K562 (cell line): ENCODE measurements around the gene BCL3. TPM values are rescaled to one million over a fixed set of nuclear protein-coding genes. Genes with fewer than 3 reads are reported as not detected.

Experiments used
- ATAC-seq: fragments of 200-7000 bp; cut with Tn5 transposase; 3 replicates; pipeline ENCODE4 v1.9.1; 2020; ENCODE audit warnings: moderate library complexity
- BruUV-seq: library from RNA; stranded (reverse); fragments of 400-500 nt; replicated peaks from 2 replicates; lab custom pipeline; 2021; lab: Mats Ljungman, UMichigan
- CTCF ChIA-PET: fragments of 300-600 bp; formaldehyde crosslinking; extraction: SDS; loops from one replicate; lab custom pipeline; 2021; ENCODE audit warnings: low intra/inter-chr PET ratio; lab: Yijun Ruan, JAX
- POLR2A ChIA-PET: fragments of 300-600, 350-650 bp; sonication (Branson Sonifier 250); formaldehyde crosslinking; extraction: SDS; loops from one replicate; lab custom pipeline; 2021; ENCODE audit warnings: antibody characterized with exemption, inconsistent platforms; lab: Yijun Ruan, JAX
- DNase-seq, 4 experiments: peaks; one replicate each; pipeline versions ENCODE4 v3.0.0 to v3.0.0-alpha.2; 2011 to 2018; ENCODE audit warnings: low spot score in 3 of 4, mixed read lengths in 3 of 4; ENCODE audit errors: extremely low read depth in 1 of 4
- FAIRE-seq: peaks from 2 replicates; lab custom pipeline; 2011; peaks lifted over from hg19 to GRCh38; lab: Jason Lieb, UNC
- H2AFZ ChIP-seq: 2 replicates; pipeline ENCODE4 v1.6.0; 2011; ENCODE audit warnings: low read depth, low read length, control low read depth, inconsistent platforms
- H3K27ac ChIP-seq: fragments of 200-600 bp; 3 replicates; pipeline ENCODE4 v1.8.0; 2011; ENCODE audit warnings: low read depth, mild to moderate bottlenecking, control low read depth, inconsistent platforms, low read length, moderate library complexity, mixed read lengths; ENCODE audit errors: extremely low read depth
- H3K27me3 ChIP-seq, 2 experiments: fragments of 300-600 bp in 1 of 2; 2 replicates in 1 of 2; 3 replicates in 1 of 2; pipeline versions ENCODE4 v1.6.0 to v1.8.0; 2011; ENCODE audit warnings: inconsistent platforms in 2 of 2, low read length in 2 of 2, mild to moderate bottlenecking in 1 of 2, mixed read lengths in 1 of 2, moderate library complexity in 1 of 2; ENCODE audit not compliant: control insufficient read depth in 2 of 2, insufficient read depth in 2 of 2
- H3K36me3 ChIP-seq: fragments of 300-600 bp; 3 replicates; pipeline ENCODE4 v1.8.0; 2011; ENCODE audit warnings: mild to moderate bottlenecking, low read length, inconsistent platforms; ENCODE audit not compliant: control insufficient read depth, insufficient read depth
- H3K4me1 ChIP-seq, 2 experiments: fragments of 200-600 bp in 1 of 2; replicated peaks in 1 of 2; 2 replicates in 1 of 2; 3 replicates in 1 of 2; pipeline versions ENCODE4 v1.5.1 to v1.8.0; 2011; ENCODE audit warnings: inconsistent platforms in 2 of 2, low read length in 2 of 2, mild to moderate bottlenecking in 1 of 2, mixed read lengths in 1 of 2, moderate library complexity in 1 of 2; ENCODE audit not compliant: control insufficient read depth in 2 of 2, insufficient read depth in 2 of 2
- H3K4me2 ChIP-seq: 2 replicates; pipeline ENCODE4 v1.6.1; 2011; ENCODE audit warnings: low read length, control low read depth, inconsistent platforms, mixed read lengths; ENCODE audit not compliant: insufficient read depth
- H3K4me3 ChIP-seq: fragments of 200-600 bp; sonication (generic), shearing (Covaris generic); 2 replicates; pipeline ENCODE4 v1.5.1; 2016; ENCODE audit warnings: control low read depth, inconsistent platforms
- H3K79me2 ChIP-seq: fragments of 200-600 bp; 3 replicates; pipeline ENCODE4 v1.8.0; 2011; ENCODE audit warnings: low read length, inconsistent platforms; ENCODE audit not compliant: control insufficient read depth, insufficient read depth
- H3K9ac ChIP-seq, 2 experiments: 2 replicates each; pipeline versions ENCODE4 v1.6.0 to v1.6.1; 2011; ENCODE audit warnings: low read depth in 2 of 2, low read length in 2 of 2, control low read depth in 1 of 2, inconsistent platforms in 1 of 2, mild to moderate bottlenecking in 1 of 2, mixed read lengths in 1 of 2; ENCODE audit not compliant: insufficient read depth in 1 of 2
- H3K9me1 ChIP-seq: one replicate; pipeline ENCODE4 v1.6.0; 2011; ENCODE audit warnings: inconsistent platforms, mild to moderate bottlenecking, low read length, moderate library complexity; ENCODE audit not compliant: control insufficient read depth, insufficient read depth
- H3K9me3 ChIP-seq: replicated peaks from 2 replicates; pipeline ENCODE4 v1.5.1; 2011; ENCODE audit warnings: low read depth, low read length, inconsistent platforms; ENCODE audit not compliant: control insufficient read depth, insufficient read depth
- H4K20me1 ChIP-seq: replicated peaks from 2 replicates; pipeline ENCODE4 v1.6.1; 2011; ENCODE audit warnings: low read length, inconsistent platforms, mixed read lengths; ENCODE audit not compliant: control insufficient read depth, insufficient read depth
- HDAC2 ChIP-seq: fragments of 450-650 bp; IDR thresholded peaks from 2 replicates; pipeline ENCODE4 v1.6.1; 2016; ENCODE audit warnings: mild to moderate bottlenecking
- ZBED1 ChIP-seq: IDR thresholded peaks from 2 replicates; pipeline ENCODE4 v1.6.1; 2014
- ZFX ChIP-seq: sonication (generic); formaldehyde crosslinking; IDR thresholded peaks from 2 replicates; pipeline ENCODE4 v1.8.0; 2022; ENCODE audit warnings: mild to moderate bottlenecking, missing genetic modification reagents, moderate library complexity
- ZNF239 ChIP-seq: fragments of 250-450 bp; sonication (Bioruptor Pico); IDR thresholded peaks from 2 replicates; pipeline ENCODE4 v1.4.0; 2020; ENCODE audit warnings: mild to moderate bottlenecking
- WGBS: fragments of 100-300 bp; shearing (Covaris generic); methylation state at CpG from one replicate; pipeline ENCODE4 v1.1.6; 2016; ENCODE audit warnings: low coverage, mixed read lengths; ENCODE audit not compliant: insufficient coverage; ENCODE audit errors: missing lambda C conversion rate; 5-methylcytosine and 5-hydroxymethylcytosine counted together
- in situ Hi-C: fragments of 300-500 bp; cut with MboI; formaldehyde crosslinking; loops from 4 replicates; pipeline ENCODE4 v1.15.0; 2018; ENCODE audit warnings: inconsistent platforms, mixed read lengths
- intact Hi-C: fragments of 100-400 bp; cut with micrococcal nuclease; formaldehyde crosslinking; loops from 2 replicates; pipeline ENCODE4 v1.14.2; 2022
- polyA plus RNA-seq, 8 experiments: library from polyadenylated mRNA; depleted of rRNA in 4 of 8; stranded (reverse) in 5 of 8; unstranded in 3 of 8; fragments of >200 nt; fragmentation: Nextera tagmentation in 2 of 8; fragmentation: Illumina TruSeq in 1 of 8; extraction: Ambion mirVana in 2 of 8; extraction: Trizol in 1 of 8; gene quantifications; 2 replicates each; pipeline versions ENCODE4 v1.2.1 to v1.2.3, GENCODE V29; 2011 to 2014; ENCODE audit warnings: inconsistent platforms in 1 of 8, missing spikeins in 1 of 8
- total RNA-seq, 7 experiments: library from RNA; depleted of rRNA in 6 of 7; stranded (reverse); fragments of >200 nt in 6 of 7; fragmentation: Illumina TruSeq in 2 of 7; extraction: Trizol in 2 of 7; gene quantifications; 2 replicates each; pipeline versions ENCODE4 v1.2.1 to v1.2.3, GENCODE V29; 2011 to 2021; ENCODE audit warnings: low replicate concordance in 1 of 7

BCL3 gene
- total and polyA plus RNA-seq, 9 of the 15 experiments (the other 6 are each of a cell fraction or from before 2014, with no cell fraction given) = 0.03 to 2.4 (median 0.50) TPM; not detected in 1

GRCh38 chr19:44749994-44750393, 1.5 kb downstream of the BCL3 start (continued):
- peak; percentile 73; the same call in 1 of the 2 replicates for TF ChIP-seq HDAC2
- no peak for TF ChIP-seq ZBED1

- WGBS = 50% methylated on average over 7 of the region's 8 CpGs
- ChIA-PET CTCF (no interaction called here), POLR2A (interaction anchor here (0.6 to 1.3 kb wide), 3 partner anchors 10 to 20 kb away, joined by 3 to 4 read pairs (median 3); no protein-coding TSS in a partner anchor)
- BruUV-seq = no TSS peak
- Histone ChIP-seq H3K36me3 (no peaks in the 10 kb centered on the region), H2AFZ (no peak overlapping the region), H4K20me1 (no peaks in the 10 kb centered on the region), H3K9ac (no peak overlapping the region), H3K4me3 (no peak overlapping the region), H3K9me1 (no peaks in the 10 kb centered on the region), H3K27ac (no peak overlapping the region), H3K27me3 (no peaks in the 10 kb centered on the region), H3K79me2 (no peaks in the 10 kb centered on the region), H3K4me2 (no peak overlapping the region), H3K9me3 (no peaks in the 10 kb centered on the region), H3K4me1 (peaks cover 22 to 54% of the 10 kb centered on the region in 2 experiments)
- in situ Hi-C loops (no loop called here), intact Hi-C loops (no loop called here)
- FAIRE-seq = no peak
- ATAC-seq = no peak
- DNase-seq = no peak
- TF ChIP-seq ZFX (no peak), ZNF239 (CRISPR knock-in tag) (peak; percentile 18; the same call in 1 of the 2 replicates)
Observed at GRCh38 chr19:44752123-44752815, 3.8 kb downstream of the BCL3 start.
